WI38 (cell line): ENCODE measurements around the gene MYH16.

Experiments used
- H3K4me3 ChIP-seq: 2 replicates; pipeline ENCODE4 v1.5.1; 2011; ENCODE audit warnings: low read depth, mild to moderate bottlenecking, control low read depth, low read length
- CTCF ChIP-seq: IDR thresholded peaks from 2 replicates; pipeline ENCODE4 v1.5.1; 2012; ENCODE audit warnings: low read depth, mild to moderate bottlenecking, control low read depth, low read length

The MYH16 gene

DNA sequence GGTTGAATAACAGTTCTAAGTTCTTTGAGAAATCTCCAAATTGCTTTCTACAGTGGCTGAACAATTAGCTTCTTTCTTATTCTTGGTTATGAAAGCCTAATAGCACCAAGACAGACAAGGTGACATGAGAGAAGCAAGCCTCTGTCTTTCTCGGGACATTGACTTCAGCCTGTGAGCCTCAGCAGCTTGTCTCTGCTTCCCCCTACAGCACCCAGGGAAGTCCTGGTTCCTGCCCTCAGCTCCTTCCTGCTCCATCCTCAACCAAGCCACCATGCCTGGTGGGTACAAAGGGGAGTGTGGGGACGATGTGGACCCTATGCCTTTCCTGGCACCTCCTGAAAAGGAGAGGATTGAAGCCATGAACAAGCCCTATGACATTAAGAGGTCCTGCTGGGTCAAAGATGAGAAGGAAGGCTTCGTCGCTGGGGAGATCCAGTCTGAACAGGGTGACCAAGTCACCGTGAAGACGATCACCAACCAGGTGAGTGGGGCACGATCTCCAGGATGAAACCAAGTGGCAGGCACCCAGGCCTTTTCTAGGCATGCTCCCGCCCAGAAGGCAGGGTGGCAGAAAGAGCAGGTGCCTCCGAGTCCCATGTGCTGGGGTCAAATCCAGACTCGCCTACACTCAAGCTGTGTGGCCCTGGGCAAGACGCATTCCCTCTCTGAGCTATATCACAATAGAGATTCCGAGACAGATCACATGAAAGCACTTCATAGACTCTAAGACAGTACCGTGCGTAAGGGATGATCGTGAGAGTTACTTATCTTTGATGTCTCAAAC, 33.9 kb upstream of the MYH16 start:
- no peak overlapping the region for H3K4me3 ChIP-seq
- no peak for TF ChIP-seq CTCF

DNA sequence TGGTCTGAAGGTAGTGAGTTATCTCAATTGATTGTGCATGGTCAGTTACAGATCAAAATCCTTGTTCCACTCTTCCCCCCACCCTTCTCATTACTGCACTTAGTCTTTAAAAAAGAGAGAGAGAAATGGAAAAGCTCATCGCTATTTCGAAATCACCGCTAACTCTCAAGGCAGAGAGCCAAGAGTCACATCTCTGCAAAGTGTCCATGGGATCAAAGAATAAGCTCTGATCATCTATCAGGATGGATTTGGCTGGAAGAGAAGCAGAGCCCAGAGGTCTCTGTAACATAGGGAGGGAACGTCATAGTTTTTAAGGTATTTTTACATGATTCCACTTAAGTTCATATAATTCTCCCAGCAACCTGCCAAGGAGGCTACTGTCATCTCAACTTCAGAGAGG, 30.0 kb upstream of the MYH16 start:
- TF ChIP-seq CTCF = no peak
- H3K4me3 ChIP-seq = no peak overlapping the region

DNA sequence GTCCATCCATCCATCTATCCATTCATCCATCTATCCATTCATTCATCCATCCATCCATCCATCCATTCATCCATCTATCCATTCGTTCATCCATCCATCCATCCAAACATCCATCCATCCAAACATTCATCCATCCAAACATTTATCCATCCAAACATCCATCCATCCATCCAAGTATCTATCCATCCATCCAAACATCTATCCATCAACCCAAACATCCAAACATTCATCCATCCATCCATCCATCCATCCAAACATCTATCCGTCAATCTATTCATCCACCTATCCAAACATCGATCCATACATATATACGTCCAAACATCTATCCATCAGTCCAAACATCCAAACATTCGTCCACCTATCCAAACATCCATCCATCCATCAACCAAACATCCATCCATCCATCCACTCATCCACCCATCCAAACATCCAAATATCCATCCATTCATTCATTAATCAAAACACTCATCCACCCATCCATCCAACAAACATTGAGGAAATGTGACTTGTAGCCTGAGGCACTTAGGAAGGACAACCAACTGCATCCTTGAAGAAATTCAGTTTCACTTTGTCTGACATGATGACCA, 28.8 kb upstream of the MYH16 start:
- TF ChIP-seq CTCF = no peak

GRCh38 chr7:99244939-99245338, 27.7 kb upstream of the MYH16 start:
- H3K4me3 ChIP-seq = no peak overlapping the region
- TF ChIP-seq CTCF = no peak

More for the DNA sequence above, 28.8 kb upstream of the MYH16 start:
- H3K4me3 ChIP-seq = no peak overlapping the region

GRCh38 chr7:99248391-99249095, 24.1 kb upstream of the MYH16 start:
- TF ChIP-seq CTCF = no peak
- no peak overlapping the region for H3K4me3 ChIP-seq

- H3K4me3 ChIP-seq = no peak overlapping the region
- no peak for TF ChIP-seq CTCF
Observed at GRCh38 chr7:99249985-99250575, 22.6 kb upstream of the MYH16 start.
